Cardiac fibroblast (primary cell): ENCODE measurements around the gene EIF4G3.

ENCODE experiments used
- DNase-seq, 2 donors: peaks; one replicate each; pipeline versions ENCODE4 v3.0.0 to v3.0.0-alpha.2; 2010; ENCODE audit warnings: low read depth in 2 of 2
- H3K4me3 ChIP-seq, 2 donors: replicated peaks in 1 of 2; 1 replicate in 1 of 2; 2 replicates in 1 of 2; pipeline ENCODE4 v1.5.1; 2011; ENCODE audit warnings: low read depth in 2 of 2, low read length in 2 of 2, mild to moderate bottlenecking in 2 of 2, moderate library complexity in 1 of 2
- TF ChIP-seq, protein P1 (sequence below): IDR thresholded peaks from one replicate; pipeline ENCODE4 v1.5.1; 2011; ENCODE audit warnings: low read depth, mild to moderate bottlenecking, low read length, inconsistent platforms

The EIF4G3 gene

DNA sequence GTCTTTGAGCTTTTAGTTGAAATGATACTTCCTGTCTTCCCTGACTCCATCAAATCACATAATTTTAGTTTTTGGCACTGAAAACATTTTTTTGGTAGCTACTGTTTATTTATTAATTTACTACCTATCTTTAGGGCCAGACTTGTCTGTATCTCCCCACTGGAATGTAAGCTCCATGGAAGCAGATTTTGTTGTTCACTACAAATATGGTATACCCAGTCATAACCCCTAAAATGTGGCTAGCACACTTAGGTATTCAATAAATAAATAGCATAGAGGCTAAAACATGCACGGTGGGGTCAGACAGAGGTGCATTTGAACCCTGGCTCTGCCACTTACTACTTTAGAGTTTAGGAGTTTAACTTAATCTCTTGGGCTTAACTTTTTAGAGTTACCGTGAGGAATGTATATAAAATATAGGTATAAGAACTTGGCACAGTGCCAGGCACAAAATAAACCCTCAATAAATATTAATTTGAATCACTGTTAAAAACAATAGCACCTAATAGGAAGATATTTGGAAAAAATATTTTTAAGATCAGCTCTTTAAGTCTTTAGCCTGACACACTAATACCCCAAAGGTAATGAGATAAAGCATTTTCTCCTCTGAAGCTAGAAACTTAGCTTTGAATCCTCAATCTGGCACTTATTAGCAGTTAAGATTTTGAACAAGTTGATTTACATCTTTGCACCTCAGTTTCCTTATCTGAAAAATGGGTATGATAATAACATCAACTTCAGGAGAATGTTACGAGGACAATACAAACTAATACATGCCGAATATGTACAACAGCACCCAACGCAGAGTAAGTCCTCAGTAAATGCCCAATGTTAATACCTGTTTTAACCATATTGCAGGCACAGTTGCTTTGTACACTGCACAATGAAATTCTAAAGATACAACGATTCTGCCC lies 330.0 kb downstream of the EIF4G3 start:
- TF ChIP-seq, protein P1, sequence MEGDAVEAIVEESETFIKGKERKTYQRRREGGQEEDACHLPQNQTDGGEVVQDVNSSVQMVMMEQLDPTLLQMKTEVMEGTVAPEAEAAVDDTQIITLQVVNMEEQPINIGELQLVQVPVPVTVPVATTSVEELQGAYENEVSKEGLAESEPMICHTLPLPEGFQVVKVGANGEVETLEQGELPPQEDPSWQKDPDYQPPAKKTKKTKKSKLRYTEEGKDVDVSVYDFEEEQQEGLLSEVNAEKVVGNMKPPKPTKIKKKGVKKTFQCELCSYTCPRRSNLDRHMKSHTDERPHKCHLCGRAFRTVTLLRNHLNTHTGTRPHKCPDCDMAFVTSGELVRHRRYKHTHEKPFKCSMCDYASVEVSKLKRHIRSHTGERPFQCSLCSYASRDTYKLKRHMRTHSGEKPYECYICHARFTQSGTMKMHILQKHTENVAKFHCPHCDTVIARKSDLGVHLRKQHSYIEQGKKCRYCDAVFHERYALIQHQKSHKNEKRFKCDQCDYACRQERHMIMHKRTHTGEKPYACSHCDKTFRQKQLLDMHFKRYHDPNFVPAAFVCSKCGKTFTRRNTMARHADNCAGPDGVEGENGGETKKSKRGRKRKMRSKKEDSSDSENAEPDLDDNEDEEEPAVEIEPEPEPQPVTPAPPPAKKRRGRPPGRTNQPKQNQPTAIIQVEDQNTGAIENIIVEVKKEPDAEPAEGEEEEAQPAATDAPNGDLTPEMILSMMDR, result no peak
- no peak overlapping the region for H3K4me3 ChIP-seq
- DNase-seq, result peak in 1 of 2 donors; percentile 17

DNA sequence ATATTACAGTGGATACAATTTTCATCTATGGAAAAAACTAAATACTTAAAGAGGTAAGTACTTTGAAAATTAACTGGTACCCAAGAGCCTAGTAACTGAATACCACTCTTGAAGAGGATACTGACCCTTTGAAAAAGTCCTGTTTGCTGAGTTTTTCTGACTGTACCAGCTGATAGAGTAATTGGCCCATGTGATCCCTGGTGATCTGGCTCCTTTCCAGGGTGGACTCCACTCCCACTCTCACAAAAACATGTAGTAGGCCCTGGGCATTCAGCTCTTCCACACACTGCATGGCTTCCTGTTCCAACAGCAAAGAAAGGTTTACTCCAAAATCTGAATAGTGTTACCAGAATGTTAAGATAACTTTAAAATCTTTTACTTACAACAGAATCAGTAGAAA lies 336.0 kb downstream of the EIF4G3 start:
- TF ChIP-seq, protein P1, result no peak
- H3K4me3 ChIP-seq, result no peak overlapping the region
- peak in 1 of 2 donors; percentile 36 for DNase-seq

DNA sequence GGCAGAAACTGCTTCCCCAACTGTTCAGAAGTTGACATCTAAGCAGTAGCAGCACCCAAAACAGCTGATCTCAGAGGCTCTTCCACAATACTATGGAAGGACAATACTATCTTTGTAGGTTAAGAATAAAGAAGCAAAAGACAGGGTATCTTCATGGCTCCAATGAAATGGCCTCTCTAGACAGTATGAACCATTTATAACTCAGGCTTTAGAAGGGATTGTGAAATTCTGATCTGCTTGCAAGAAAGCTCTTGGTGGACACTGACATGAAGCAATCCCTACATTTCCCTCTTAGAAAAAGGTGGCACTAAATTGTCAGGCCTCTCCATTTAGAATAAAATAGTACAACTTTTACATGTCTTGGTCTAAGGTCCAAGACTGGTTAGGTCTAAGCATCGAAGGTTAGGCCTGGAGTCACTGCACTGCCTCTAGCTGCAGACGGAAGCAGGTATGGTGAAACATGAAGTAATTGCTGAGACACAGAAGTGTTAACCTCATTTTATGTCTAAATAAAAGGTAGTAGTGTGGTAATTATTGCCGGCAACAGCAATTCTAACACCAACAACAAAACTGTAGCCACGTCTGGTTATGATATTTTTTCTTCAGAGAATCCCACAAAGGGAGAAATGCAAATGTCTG lies 339.0 kb downstream of the EIF4G3 start:
- no peak for DNase-seq
- no peak overlapping the region for H3K4me3 ChIP-seq
- TF ChIP-seq, protein P1, result no peak

DNA sequence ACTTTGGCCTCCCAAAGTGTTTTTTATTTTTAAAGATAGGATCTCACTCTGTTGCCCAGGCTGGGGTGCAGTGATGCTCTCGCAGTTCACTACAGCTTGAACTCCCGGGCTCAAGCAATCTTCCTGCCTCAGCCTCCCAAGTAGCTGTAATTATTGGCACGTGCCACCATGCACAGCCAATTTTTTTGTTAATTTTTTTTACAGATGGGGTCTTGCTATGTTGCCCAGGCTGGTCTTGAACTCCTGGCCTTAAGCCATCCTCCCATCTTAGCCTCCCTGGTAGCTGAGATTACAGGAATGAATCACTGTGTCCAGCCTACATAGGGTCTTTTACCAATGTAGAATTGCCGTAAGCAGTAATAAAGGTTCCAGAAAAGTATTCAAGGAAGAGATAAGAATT lies 340.5 kb downstream of the EIF4G3 start:
- no peak for DNase-seq
- TF ChIP-seq, protein P1, result no peak
- H3K4me3 ChIP-seq, result no peak overlapping the region

DNA sequence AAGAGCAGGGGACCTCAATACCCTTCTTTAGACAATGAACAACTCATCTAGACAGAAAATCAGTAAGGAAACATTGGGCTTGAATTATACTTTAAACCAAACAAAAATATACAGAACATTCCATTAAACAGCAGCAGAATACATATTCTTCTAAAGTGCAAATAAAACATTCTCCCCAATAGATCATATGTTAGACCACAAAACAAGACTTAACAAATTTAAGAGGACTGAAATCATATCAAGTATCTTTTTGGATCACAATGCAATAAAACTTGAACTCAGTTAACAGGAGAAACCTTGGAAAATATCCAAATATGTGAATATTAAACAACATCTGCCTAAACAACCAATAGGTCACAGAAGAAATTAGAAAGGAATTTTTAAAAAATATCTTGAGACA lies 341.9 kb downstream of the EIF4G3 start:
- H3K4me3 ChIP-seq, result no peak overlapping the region
- TF ChIP-seq, protein P1, result no peak
- no peak for DNase-seq

DNA sequence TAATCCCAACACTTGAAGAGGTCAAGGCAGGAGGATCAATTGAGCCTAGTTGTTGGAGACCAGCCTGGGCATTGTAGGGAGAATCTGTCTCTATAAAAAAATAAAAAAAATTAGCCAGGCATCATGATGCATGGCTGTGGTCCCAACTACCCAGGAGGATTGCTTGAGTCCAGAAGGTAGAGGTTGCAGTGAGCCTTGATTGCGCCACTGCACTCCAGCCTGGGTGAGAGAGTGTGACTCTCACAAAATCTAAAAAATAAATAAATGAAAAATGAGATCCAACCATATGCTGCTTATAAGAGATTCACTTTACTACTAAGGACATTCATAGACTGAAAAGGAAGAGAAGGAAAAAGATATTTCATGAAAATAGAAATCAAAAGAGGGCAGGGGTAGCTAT lies 342.5 kb downstream of the EIF4G3 start:
- no peak overlapping the region for H3K4me3 ChIP-seq
- DNase-seq, result no peak
- TF ChIP-seq, protein P1, result no peak
